ENCODE measurements around the gene ALDH3B1. TPM values are rescaled to one million over a fixed set of nuclear protein-coding genes. Genes with fewer than 3 reads are reported as not detected.

Gene ALDH3B1
- total RNA-seq, 1 donor from 2014 or later, result 0.35 TPM

GRCh38 chr11:67996051-67996450 lies 14.1 kb upstream of the ALDH3B1 start:
- H3K27ac Mint-ChIP-seq (ENCODE audit: unreplicated experiment), result no peak overlapping the region
- no peak for TF ChIP-seq CTCF (conservative IDR thresholded peaks at IDR 0.05)
- peaks cover 5% of the 10 kb centered on the region for H3K4me1 Mint-ChIP-seq
- peaks cover 30% of the 10 kb centered on the region for H3K27me3 Mint-ChIP-seq (ENCODE audit: low read depth)
- no peaks in the 10 kb centered on the region for H3K36me3 Mint-ChIP-seq (ENCODE audit: low read depth)
- no peak for DNase-seq (ENCODE audit: low read depth, low spot score)
- no peaks in the 10 kb centered on the region for H3K9me3 Mint-ChIP-seq
- H3K4me3 Mint-ChIP-seq, result no peak overlapping the region

GRCh38 chr11:67996622-67997474 lies 13.3 kb upstream of the ALDH3B1 start:
- Mint-ChIP-seq H3K4me1 (peaks cover 5% of the 10 kb centered on the region), H3K27me3 (ENCODE audit: low read depth) (peaks cover 30% of the 10 kb centered on the region), H3K36me3 (ENCODE audit: low read depth) (no peaks in the 10 kb centered on the region), H3K27ac (ENCODE audit: unreplicated experiment) (no peak overlapping the region), H3K4me3 (peak overlapping the region; percentile 77), H3K9me3 (no peaks in the 10 kb centered on the region)
- no peak for TF ChIP-seq CTCF (conservative IDR thresholded peaks at IDR 0.05)
- DNase-seq (ENCODE audit: low read depth, low spot score), result peak; percentile 58

- Mint-ChIP-seq H3K27me3 (ENCODE audit: low read depth) (peaks cover 30% of the 10 kb centered on the region), H3K9me3 (no peaks in the 10 kb centered on the region), H3K27ac (ENCODE audit: unreplicated experiment) (no peak overlapping the region), H3K36me3 (ENCODE audit: low read depth) (no peaks in the 10 kb centered on the region), H3K4me1 (peaks cover 5% of the 10 kb centered on the region), H3K4me3 (no peak overlapping the region)
- no peak for DNase-seq (ENCODE audit: low read depth, low spot score)
- no peak for TF ChIP-seq CTCF (conservative IDR thresholded peaks at IDR 0.05)
Observed at GRCh38 chr11:67997475-67997921, 12.6 kb upstream of the ALDH3B1 start.

GRCh38 chr11:67998150-67999045 lies 11.7 kb upstream of the ALDH3B1 start:
- no peaks in the 10 kb centered on the region for H3K9me3 Mint-ChIP-seq
- no peaks in the 10 kb centered on the region for H3K36me3 Mint-ChIP-seq (ENCODE audit: low read depth)
- no peak for DNase-seq (ENCODE audit: low read depth, low spot score)
- H3K4me3 Mint-ChIP-seq, result no peak overlapping the region
- peaks cover 28% of the 10 kb centered on the region for H3K27me3 Mint-ChIP-seq (ENCODE audit: low read depth)
- peaks cover 10% of the 10 kb centered on the region for H3K4me1 Mint-ChIP-seq
- H3K27ac Mint-ChIP-seq (ENCODE audit: unreplicated experiment), result no peak overlapping the region
- no peak for TF ChIP-seq CTCF (conservative IDR thresholded peaks at IDR 0.05)

GRCh38 chr11:67999201-67999629 lies 10.9 kb upstream of the ALDH3B1 start:
- peaks cover 10% of the 10 kb centered on the region for H3K4me1 Mint-ChIP-seq
- no peak overlapping the region for H3K27ac Mint-ChIP-seq (ENCODE audit: unreplicated experiment)
- DNase-seq (ENCODE audit: low read depth, low spot score), result no peak
- no peak overlapping the region for H3K4me3 Mint-ChIP-seq
- H3K36me3 Mint-ChIP-seq (ENCODE audit: low read depth), result no peaks in the 10 kb centered on the region
- peaks cover 24% of the 10 kb centered on the region for H3K27me3 Mint-ChIP-seq (ENCODE audit: low read depth)
- H3K9me3 Mint-ChIP-seq, result no peaks in the 10 kb centered on the region
- TF ChIP-seq CTCF (conservative IDR thresholded peaks at IDR 0.05), result no peak
